Activated CD4-positive, alpha-beta T cell treated with anti-CD3 and anti-CD28 coated beads, Interleukin-2, amount 50 U/mL, for 4 hours (primary cell): ENCODE measurements around the gene STAC2.
A peak's percentile ranks its signal among the peaks of the same experiment; 100 is the strongest.
"Not testable (repeated sequence)": the region's sequence is repeated elsewhere in the genome, so short reads cannot be mapped to it uniquely, and the experiment has no call there.

Experiments used
- DNase-seq, 2 experiments: peaks; one replicate each; pipeline ENCODE4 v3.0.0-alpha.2; 2020

Gene STAC2

DNA sequence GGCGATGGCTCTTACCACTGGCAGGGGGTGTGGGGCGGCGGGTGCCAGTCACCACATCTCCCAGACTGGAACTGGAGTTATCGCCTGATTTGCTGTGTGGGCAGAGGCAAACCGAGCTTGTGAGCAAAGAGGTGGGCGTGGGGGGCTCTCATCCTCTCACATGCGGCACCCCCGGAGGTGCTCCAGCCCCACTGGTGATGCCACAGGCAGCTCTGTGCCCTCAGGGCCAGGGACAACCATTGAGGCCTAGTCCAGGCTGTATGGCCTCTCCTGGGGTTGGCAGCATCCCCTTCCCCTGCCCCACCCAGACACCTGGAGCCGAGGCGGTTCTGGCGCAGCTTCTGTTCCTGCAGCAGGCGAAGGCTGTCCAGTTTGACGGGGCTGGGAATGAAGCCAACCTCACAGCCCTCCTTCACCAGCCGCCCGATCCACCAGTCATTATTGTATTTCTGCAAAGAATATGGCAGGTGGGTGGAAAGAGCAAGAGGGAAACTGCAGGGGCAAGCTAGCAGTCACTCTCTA is 39.2 kb downstream of the STAC2 start:
- no peak for DNase-seq

DNA sequence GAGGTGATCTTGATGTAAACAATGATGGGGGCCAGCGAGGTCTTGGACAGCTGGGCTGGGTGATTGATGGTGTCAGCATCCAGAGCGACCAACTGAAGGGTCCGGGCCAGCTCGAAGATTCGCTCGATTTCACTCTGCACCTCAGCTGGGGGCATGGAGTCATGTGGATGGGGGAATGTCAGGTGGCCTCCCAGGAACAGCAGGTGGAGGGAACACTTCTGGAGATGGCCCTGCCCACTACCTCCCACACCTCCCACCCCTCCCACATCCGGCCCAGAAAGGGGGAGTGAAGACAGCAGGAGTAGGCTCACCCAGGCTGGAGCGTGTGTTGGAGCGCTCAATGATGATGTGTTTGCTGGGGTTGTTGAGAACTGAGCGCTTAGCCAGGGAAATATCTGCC is 42.0 kb downstream of the STAC2 start:
- DNase-seq, result no peak

- no peak for DNase-seq
These were observed 42.7 kb downstream of the STAC2 start for GRCh38 chr17:39183045-39183444.

DNA sequence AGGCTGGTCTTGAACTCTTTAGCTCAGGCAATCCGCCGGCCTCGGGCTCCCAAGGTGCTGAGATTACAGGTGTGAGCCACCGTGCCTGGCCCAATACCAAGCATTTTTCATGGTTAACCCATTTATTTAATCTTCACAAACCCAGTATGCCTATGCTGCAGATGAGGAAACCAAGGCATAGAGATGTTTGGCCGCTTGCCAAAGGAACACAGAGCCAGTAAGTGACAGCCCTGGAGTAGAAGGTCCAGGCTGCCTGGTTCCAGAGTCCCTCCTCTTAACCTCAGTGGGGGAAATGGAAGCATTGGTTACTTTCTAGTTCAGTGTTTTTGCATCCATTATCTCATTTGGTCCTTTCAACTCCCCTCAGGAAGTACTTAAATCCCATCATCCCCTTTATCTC is 44.4 kb downstream of the STAC2 start:
- no peak for DNase-seq

- DNase-seq, result no peak
These were observed 47.2 kb downstream of the STAC2 start for GRCh38 chr17:39178536-39178935.

DNA sequence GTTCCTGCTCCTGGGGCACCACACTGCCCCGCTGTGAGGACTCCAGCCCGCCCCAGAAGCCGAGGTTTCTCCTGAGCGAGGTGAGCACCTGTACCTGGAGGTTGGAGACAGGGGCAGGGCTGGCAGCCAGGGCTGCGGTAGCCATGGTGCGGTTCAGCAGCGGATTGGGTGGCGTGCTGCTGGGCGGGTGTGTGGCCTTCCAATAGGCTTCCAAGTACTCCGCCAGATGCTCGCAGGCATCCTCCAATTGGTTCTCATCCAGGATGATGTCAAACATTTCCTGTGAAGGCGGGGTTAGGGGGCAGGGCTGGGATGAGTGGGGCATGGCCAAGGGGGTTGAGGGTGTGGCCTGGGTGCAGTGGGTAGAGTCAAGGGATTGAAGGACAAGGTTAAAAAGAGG is 48.5 kb downstream of the STAC2 start:
- DNase-seq, result no peak

DNA sequence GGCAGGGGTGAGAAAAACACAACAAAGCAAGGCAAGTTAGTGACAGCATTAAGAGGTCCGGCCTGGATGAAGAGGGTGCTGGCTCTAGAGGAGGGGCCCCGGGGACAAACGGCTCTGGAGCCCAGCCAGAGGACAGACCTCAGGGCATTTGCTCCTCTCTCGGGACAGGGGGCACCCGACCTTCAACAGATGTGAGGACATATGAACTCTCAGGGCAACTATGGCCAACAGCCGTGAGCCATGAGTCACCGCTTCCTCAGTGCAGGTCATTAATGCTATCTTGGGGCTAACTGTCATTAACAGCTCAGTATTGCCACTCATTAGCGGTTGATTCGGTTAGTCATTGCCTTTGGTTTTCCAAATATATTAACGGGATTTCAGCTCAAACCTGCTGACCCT is 50.1 kb downstream of the STAC2 start:
- no peak for DNase-seq

DNA sequence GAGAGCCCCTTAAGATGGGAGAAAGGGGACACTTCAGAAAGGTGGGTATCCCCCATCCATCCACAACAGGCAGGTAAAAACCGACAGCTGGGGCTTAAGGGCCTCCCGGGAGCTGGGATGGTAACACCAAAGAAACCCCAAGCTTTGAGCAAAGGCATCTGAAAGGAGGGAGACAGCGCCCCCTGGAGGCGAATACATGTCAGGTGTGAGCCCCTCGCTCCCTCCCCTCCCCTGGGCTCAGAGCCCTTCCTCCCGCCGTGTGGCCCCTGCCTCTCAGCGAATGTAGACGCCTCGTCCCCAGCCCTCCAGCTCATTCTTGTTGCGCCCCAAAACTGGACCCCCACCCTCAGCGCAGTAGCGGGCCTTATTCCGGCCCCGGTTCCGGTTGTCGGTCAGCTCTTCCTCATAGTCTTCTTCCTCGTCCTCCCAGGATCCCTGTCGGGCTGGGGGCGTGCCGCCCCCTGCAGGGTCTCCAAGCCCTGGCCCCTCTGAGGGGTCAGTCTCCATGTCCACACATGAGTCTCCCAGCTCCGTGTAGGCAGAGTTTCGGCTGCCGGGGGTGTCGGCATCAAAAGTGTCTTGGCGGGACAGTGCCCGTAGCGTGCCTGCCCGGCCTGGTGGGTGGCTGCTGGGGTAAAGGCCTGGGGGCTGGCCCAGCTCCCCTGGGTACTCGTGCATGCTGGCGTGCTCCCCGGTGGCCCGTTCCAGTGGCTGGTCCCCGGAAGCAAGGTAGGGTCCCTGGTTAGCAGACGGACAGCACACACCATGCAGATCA is 50.6 kb downstream of the STAC2 start:
- DNase-seq, result peak; percentile 74 to 77

DNA sequence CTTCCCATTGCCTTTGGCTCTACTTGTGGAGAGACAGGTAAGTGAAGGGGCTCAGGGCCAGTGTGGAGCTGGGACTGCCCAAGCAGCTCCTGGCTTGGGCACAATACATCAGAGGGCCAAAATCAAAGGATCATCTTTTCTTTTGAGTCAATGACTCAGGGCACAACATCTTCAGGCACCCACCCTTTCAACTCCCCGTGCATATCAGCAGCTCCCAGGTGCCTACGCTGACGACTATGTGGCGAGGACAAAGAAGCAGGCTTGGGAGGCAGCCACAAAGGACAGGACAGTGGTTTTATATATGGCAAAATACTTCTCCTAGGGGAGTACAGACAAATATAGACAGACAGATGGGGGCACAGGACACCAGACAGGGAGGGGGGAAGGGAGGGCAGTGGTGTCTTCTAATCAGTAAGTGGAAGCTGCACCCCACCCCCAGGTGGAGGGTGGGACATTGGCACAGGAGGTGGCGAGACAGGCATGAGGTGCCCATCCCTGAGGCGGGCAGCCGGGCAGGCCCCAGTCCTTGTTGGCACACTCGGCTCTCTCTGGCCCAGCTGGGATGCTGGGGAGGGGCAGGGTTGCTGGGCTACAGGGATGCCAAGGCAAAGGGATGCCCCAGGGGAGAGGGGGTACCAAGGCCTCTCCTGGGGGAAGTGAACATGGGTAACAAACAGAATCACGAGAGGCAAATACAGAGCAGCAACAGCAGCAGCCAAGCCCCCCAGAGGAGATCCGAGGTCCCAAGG is 52.0 kb downstream of the STAC2 start:
- no peak for DNase-seq

DNA sequence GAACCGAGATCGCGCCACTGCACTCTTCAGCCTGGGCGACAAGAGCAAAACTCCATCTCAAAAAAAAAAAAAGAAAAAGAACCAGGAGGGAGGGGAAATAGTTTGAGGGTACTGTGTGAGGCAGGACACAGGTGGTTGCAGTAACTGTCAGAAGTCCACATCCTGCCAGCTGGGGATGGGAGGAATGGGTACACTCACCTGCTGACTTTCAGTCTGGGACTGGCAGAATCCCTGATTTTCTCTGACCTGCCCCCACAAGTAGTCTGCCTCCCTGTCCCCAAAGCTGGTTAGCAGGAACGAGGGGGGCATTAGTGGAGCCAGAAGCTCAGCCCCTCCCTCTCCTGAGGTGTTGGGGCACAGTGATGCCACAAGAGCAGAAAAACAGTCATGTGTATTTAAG is 52.7 kb downstream of the STAC2 start:
- DNase-seq, result no peak

DNA sequence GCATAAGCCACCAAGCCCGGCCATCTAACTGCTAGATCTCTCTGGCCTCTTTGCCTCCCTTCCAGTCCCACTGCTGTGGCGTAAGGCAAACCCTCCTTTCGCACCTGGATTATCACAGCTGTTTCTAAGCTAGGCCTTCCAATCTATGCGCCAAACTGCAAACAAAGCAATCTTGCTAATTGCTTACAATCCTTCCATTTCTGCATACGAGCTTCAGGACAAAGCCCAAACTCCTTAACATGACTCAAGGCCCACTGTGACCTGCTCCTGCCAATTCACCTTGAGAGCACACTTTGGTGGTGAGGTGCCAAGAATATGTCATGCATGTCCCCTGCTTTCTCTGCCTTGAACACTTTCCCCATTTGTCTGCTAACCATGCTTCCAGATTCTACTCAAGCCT is 53.8 kb downstream of the STAC2 start:
- DNase-seq, result no peak

DNA sequence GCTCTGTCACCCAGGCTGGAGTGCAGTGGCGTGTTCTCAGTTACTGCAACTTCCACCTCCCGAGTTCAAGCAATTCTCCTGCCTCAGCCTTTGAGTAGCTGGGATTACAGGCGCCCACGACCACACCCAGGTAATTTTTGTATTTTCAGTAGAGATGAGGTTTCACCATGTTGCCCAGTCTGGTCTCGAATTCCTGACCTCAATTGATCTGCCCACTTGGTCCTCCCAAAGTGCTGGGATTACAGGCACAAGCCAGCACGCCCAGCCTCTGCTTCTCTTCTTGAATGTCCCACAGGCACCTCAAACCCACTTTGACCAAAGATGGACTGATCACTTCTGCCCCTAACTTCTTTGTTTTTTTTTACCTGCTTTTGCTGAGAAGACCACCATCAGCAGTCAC is 55.2 kb downstream of the STAC2 start:
- no peak for DNase-seq

DNA sequence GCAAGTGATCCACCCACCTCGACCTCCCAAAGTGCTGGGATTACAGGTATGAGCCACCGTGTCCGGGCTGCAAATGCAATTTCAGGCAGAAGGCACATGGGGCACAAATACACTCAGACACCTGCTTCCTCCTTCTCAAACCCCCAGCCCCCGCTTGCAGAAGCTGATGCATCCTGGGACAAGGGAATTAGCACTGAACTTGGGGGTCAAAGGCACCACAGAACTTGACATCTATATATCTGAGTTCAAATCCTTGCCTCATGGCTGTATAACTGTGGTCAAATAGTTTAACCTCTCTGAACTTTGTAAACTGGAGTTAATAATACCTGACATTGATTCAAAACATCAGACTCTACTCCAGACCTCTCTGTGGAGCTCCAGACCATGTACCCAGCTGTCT is 55.6 kb downstream of the STAC2 start:
- DNase-seq, result no peak

DNA sequence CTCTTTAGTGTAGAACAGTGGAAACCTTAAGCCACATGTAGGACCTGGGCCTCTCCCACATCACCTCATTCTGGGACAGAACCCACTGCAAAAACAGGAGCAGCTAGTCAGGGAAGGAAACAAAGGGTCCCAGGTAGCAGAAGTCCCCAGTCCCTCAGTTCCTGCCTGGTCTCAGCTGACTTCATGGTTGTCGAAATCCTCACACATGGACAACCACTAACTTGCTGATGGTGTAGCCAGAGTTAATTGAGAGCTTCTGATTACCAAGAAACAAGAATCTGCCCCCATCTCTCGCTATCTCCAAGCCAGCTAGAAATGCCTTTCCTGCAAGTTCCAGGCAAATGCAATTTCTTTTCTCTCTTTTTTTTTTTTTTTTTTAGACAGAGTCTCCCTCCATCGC is 56.2 kb downstream of the STAC2 start:
- DNase-seq, result no peak

- no peak for DNase-seq
These were observed 56.6 kb downstream of the STAC2 start for GRCh38 chr17:39169101-39169500.

- not testable (repeated sequence) for DNase-seq
These were observed 57.2 kb downstream of the STAC2 start for GRCh38 chr17:39168503-39168902.

DNA sequence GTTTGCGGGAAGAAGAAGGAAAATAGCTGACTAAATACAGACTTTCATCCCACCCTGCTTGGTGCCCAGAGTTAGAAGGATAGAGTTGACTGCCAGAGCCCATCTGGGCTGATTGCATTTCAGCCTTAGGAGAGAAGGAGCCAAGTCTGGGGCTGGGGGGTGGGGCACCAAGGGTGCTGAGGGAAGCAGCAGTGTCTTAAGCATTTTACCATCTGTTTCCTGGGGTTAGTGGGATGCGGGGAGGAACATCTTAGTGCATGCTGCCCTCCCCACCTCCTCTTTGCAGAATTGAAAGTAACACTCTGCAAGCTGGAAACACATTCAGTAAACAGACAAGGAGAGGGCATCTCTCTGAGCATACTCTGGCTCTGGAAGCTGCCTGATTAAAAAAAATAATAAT is 58.3 kb downstream of the STAC2 start:
- no peak for DNase-seq

- no peak for DNase-seq
These were observed 59.1 kb downstream of the STAC2 start for GRCh38 chr17:39166437-39167335.

- DNase-seq, result no peak
These were observed 59.9 kb downstream of the STAC2 start, which contains the start of gene ARL5C for GRCh38 chr17:39165841-39166349. ARL5C (minus strand) TSS chr17:39166161; CDS start chr17:39165760, 401 bp downstream.

DNA sequence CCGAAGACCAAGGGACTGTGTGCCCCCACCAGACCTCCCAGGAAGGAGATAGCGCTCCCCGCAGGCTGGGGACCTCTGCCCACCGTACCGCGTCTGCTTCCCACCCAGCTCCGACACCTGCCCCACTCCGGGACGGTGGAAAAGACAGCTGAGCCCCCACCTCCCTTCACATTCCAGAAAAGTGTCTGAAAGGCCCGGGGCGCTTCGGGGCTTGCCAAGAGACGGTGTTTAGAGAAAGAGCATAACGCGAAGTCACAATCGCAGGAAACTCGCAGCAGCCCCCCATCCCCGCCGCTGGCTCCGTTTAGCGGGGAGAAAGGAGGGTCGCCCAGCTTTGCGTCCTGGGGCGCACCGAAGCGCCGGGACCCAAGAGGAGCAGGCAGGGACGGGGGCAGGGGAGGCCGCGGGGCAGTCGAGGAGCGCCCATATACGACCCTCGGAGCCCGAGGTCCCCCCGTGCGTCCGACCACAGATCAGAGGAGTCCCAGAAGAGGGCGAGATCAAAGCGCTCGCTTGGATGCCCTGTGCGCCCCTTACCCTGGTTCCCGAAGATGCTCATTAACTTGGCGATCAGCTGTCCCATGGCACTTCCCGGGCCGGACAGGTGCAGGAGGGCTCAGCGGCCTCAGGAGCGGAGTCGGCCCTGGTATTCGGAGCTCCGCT is 60.4 kb downstream of the STAC2 start:
- no peak for DNase-seq

GRCh38 chr17:39164675-39165143 is 61.0 kb downstream of the STAC2 start:
- DNase-seq, result peak; percentile 60 to 69

DNA sequence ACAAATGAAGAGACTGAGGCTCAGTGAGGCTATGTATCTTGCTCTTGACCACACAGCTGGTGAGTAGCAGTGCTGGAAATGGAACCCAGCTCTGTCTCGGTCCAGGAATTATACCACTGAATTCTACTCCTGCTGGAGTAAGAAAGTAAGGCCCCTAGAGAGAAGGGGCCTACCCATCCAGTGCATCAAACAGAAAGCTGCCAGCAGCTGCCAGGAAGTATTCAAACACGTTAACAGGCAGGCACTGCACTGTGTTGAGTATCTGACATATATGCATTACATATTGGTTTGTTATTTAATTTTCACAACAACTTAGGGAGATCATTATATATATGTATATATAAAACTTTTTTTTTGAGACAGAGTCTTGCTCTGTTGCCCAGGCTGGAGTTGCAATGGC is 63.8 kb downstream of the STAC2 start:
- no peak for DNase-seq
